Chondrocyte (in vitro differentiated cells): Measurements from ENCODE around the gene NUP188. TPM values are rescaled to one million over a fixed set of nuclear protein-coding genes. Genes with fewer than 3 reads are reported as not detected.
A peak's percentile ranks its signal among the peaks of the same experiment; 100 is the strongest.

Experiments
- DNase-seq: peaks from one replicate; pipeline ENCODE4 v3.0.0; 2021; ENCODE audit warnings: mixed read lengths, low spot score
- H3K27ac Mint-ChIP-seq: one replicate; pipeline ENCODE4 v1.8.0; 2021; ENCODE audit warnings: mild to moderate bottlenecking, moderate library complexity, mixed read lengths; ENCODE audit not compliant: unreplicated experiment
- H3K27me3 Mint-ChIP-seq: 2 replicates; pipeline ENCODE4 v1.8.0; 2021; ENCODE audit warnings: low read depth, mixed read lengths
- H3K36me3 Mint-ChIP-seq: 2 replicates; pipeline ENCODE4 v1.8.0; 2021; ENCODE audit warnings: low read depth, mixed read lengths
- H3K4me1 Mint-ChIP-seq: 2 replicates; pipeline ENCODE4 v1.8.0; 2021; ENCODE audit warnings: low read depth, mild to moderate bottlenecking, mixed read lengths
- H3K4me3 Mint-ChIP-seq: one replicate; pipeline ENCODE4 v1.8.0; 2021; ENCODE audit warnings: mild to moderate bottlenecking, moderate library complexity, mixed read lengths; ENCODE audit not compliant: unreplicated experiment
- H3K9me3 Mint-ChIP-seq: 2 replicates; pipeline ENCODE4 v1.8.0; 2021; ENCODE audit warnings: low read depth, mixed read lengths
- CTCF ChIP-seq: fragments of 200-600 bp; sonication (generic); IDR thresholded peaks from 2 replicates; pipeline ENCODE4 v1.5.0; 2021; ENCODE audit warnings: antibody characterized with exemption, mild to moderate bottlenecking, moderate library complexity
- total RNA-seq: library from RNA; stranded (reverse); gene quantifications from 3 replicates; pipeline ENCODE4 v1.2.1, GENCODE V29; 2021

The NUP188 gene
- total RNA-seq, 1 donor from 2014 or later, result 36.0 TPM

- peak; percentile 95 for TF ChIP-seq CTCF
- H3K4me1 Mint-ChIP-seq, result peaks cover 10% of the 10 kb centered on the region
- H3K36me3 Mint-ChIP-seq, result peaks cover 22% of the 10 kb centered on the region
- no peak overlapping the region for H3K4me3 Mint-ChIP-seq
- H3K9me3 Mint-ChIP-seq, result no peaks in the 10 kb centered on the region
- no peak for DNase-seq
- peak overlapping the region; percentile 36 for H3K27ac Mint-ChIP-seq
- no peaks in the 10 kb centered on the region for H3K27me3 Mint-ChIP-seq
Observed at GRCh38 chr9:129006328-129007034, 59.0 kb downstream of the NUP188 start.

- no peaks in the 10 kb centered on the region for H3K27me3 Mint-ChIP-seq
- H3K9me3 Mint-ChIP-seq, result no peaks in the 10 kb centered on the region
- peak overlapping the region; percentile 32 for H3K27ac Mint-ChIP-seq
- H3K4me3 Mint-ChIP-seq, result no peak overlapping the region
- peaks cover 18% of the 10 kb centered on the region for H3K36me3 Mint-ChIP-seq
- H3K4me1 Mint-ChIP-seq, result peaks cover 10% of the 10 kb centered on the region
- no peak for DNase-seq
- TF ChIP-seq CTCF, result peak; percentile 57
Observed at GRCh38 chr9:129007035-129007765, 59.7 kb downstream of the NUP188 start.

- DNase-seq, result no peak
- TF ChIP-seq CTCF, result no peak
- Mint-ChIP-seq H3K27ac (peak overlapping the region; percentile 45), H3K4me1 (peaks cover 10% of the 10 kb centered on the region), H3K36me3 (peaks cover 14% of the 10 kb centered on the region), H3K4me3 (no peak overlapping the region), H3K9me3 (no peaks in the 10 kb centered on the region), H3K27me3 (no peaks in the 10 kb centered on the region)
Observed at GRCh38 chr9:129007766-129008468, 60.4 kb downstream of the NUP188 start.

GRCh38 chr9:129008469-129008965 is 61.0 kb downstream of the NUP188 start:
- TF ChIP-seq CTCF, result no peak
- no peak overlapping the region for H3K4me3 Mint-ChIP-seq
- DNase-seq, result no peak
- H3K4me1 Mint-ChIP-seq, result peaks cover 10% of the 10 kb centered on the region
- H3K27ac Mint-ChIP-seq, result no peak overlapping the region
- no peaks in the 10 kb centered on the region for H3K27me3 Mint-ChIP-seq
- peaks cover 11% of the 10 kb centered on the region for H3K36me3 Mint-ChIP-seq
- H3K9me3 Mint-ChIP-seq, result no peaks in the 10 kb centered on the region

GRCh38 chr9:129008986-129009583 is 61.6 kb downstream of the NUP188 start:
- no peak for DNase-seq
- Mint-ChIP-seq H3K4me1 (peaks cover 10% of the 10 kb centered on the region), H3K4me3 (no peak overlapping the region), H3K27ac (no peak overlapping the region), H3K9me3 (no peaks in the 10 kb centered on the region), H3K36me3 (peaks cover 11% of the 10 kb centered on the region), H3K27me3 (no peaks in the 10 kb centered on the region)
- TF ChIP-seq CTCF, result no peak
